Endothelial cell of umbilical vein (primary cell): ENCODE measurements around the gene CABLES1. TPM values are rescaled to one million over a fixed set of nuclear protein-coding genes. Genes with fewer than 3 reads are reported as not detected.

Experiments
- BruUV-seq: library from RNA; stranded (reverse); fragments of 400-500 nt; replicated peaks from 2 replicates; lab custom pipeline; 2021; lab: Mats Ljungman, UMichigan
- CTCF ChIA-PET: fragments of 300-600, 350-600 bp; sonication (Branson Sonifier 250); formaldehyde crosslinking; loops from one replicate; lab custom pipeline; 2021; ENCODE audit warnings: antibody characterized with exemption, inconsistent platforms; lab: Charles Lee
- POLR2A ChIA-PET: fragments of 300-600, 350-600 bp; sonication (Branson Sonifier 250); formaldehyde crosslinking; loops from one replicate; lab custom pipeline; 2021; ENCODE audit warnings: antibody characterized with exemption, inconsistent platforms; lab: Charles Lee
- DNase-seq: peaks from one replicate; pipeline ENCODE4 v3.0.0-alpha.2; 2011; ENCODE audit warnings: low read depth, low spot score
- FAIRE-seq: peaks from 2 replicates; lab custom pipeline; 2011; peaks lifted over from hg19 to GRCh38; lab: Jason Lieb, UNC
- H2AFZ ChIP-seq: 2 replicates; pipeline ENCODE4 v1.6.0; 2012; ENCODE audit warnings: low read depth, low read length, control low read depth, inconsistent platforms
- H3K27ac ChIP-seq: 2 replicates; pipeline ENCODE4 v1.5.1; 2011; ENCODE audit warnings: low read depth, mild to moderate bottlenecking, control low read depth, low read length, moderate library complexity; ENCODE audit not compliant: insufficient read depth
- H3K27me3 ChIP-seq, 2 experiments: 2 replicates each; pipeline versions ENCODE4 v1.6.0 to v1.6.1; 2011; ENCODE audit warnings: low read length in 2 of 2, mixed read lengths in 1 of 2; ENCODE audit not compliant: control insufficient read depth in 2 of 2, insufficient read depth in 2 of 2
- H3K36me3 ChIP-seq, 2 experiments: 2 replicates in 1 of 2; 3 replicates in 1 of 2; pipeline ENCODE4 v1.5.1; 2011; ENCODE audit warnings: low read length in 2 of 2, mild to moderate bottlenecking in 1 of 2, moderate library complexity in 1 of 2; ENCODE audit not compliant: control insufficient read depth in 2 of 2, insufficient read depth in 2 of 2; ENCODE audit errors: extremely low read depth in 1 of 2
- H3K4me1 ChIP-seq: 3 replicates; pipeline ENCODE4 v1.5.1; 2011; ENCODE audit warnings: mild to moderate bottlenecking, low read length; ENCODE audit not compliant: control insufficient read depth, insufficient read depth; ENCODE audit errors: extremely low read depth
- H3K4me2 ChIP-seq: 2 replicates; pipeline ENCODE4 v1.6.1; 2011; ENCODE audit warnings: low read length, control low read depth, mixed read lengths; ENCODE audit not compliant: insufficient read depth
- H3K4me3 ChIP-seq, 3 experiments: fragments of 200-600 bp in 1 of 3; sonication (generic), shearing (Covaris generic) in 1 of 3; replicated peaks in 1 of 3; 2 replicates each; pipeline ENCODE4 v1.5.1; 2011 to 2016; ENCODE audit warnings: control low read depth in 3 of 3, low read length in 3 of 3, mild to moderate bottlenecking in 2 of 3, inconsistent platforms in 1 of 3, low read depth in 1 of 3, moderate library complexity in 1 of 3; ENCODE audit not compliant: insufficient read depth in 1 of 3
- H3K79me2 ChIP-seq: 2 replicates; pipeline ENCODE4 v1.6.0; 2012; ENCODE audit warnings: low read length, inconsistent platforms; ENCODE audit not compliant: control insufficient read depth, insufficient read depth
- H3K9ac ChIP-seq: replicated peaks from 2 replicates; pipeline ENCODE3; 2011; ENCODE audit warnings: low read length, control low read depth; ENCODE audit not compliant: insufficient read depth; ENCODE audit errors: extremely low read depth
- H3K9me1 ChIP-seq: replicated peaks from 3 replicates; pipeline ENCODE4 v1.6.0; 2011; ENCODE audit warnings: mild to moderate bottlenecking, low read length; ENCODE audit not compliant: control insufficient read depth, insufficient read depth; ENCODE audit errors: extremely low read depth
- H3K9me3 ChIP-seq: replicated peaks from 2 replicates; pipeline ENCODE4 v1.5.1; 2012; ENCODE audit warnings: low read length, inconsistent platforms; ENCODE audit not compliant: control insufficient read depth, insufficient read depth
- H4K20me1 ChIP-seq: replicated peaks from 2 replicates; pipeline ENCODE3; 2011; ENCODE audit warnings: mild to moderate bottlenecking, low read length; ENCODE audit not compliant: control insufficient read depth, insufficient read depth; ENCODE audit errors: extremely low read depth
- CTCF ChIP-seq, 2 donors: IDR thresholded peaks; 1 replicate in 1 of 2; 2 replicates in 1 of 2; pipeline ENCODE4 v1.5.1; 2011; ENCODE audit warnings: low read length in 2 of 2, mild to moderate bottlenecking in 2 of 2, moderate library complexity in 2 of 2, control low read depth in 1 of 2, inconsistent platforms in 1 of 2, low read depth in 1 of 2; ENCODE audit not compliant: insufficient read depth in 1 of 2; ENCODE audit errors: extremely low read depth in 1 of 2
- EZH2 ChIP-seq: IDR thresholded peaks from 2 replicates; pipeline ENCODE4 v1.6.1; 2012; ENCODE audit warnings: borderline replicate concordance, low read depth, mild to moderate bottlenecking, moderate library complexity, low read length, inconsistent platforms; ENCODE audit not compliant: severe bottlenecking
- FOS ChIP-seq: IDR thresholded peaks from 2 replicates; pipeline ENCODE4 v1.6.1; 2011; ENCODE audit warnings: mild to moderate bottlenecking, low read length, moderate library complexity, borderline replicate concordance; ENCODE audit not compliant: insufficient read depth
- GATA2 ChIP-seq: IDR thresholded peaks from 2 replicates; pipeline ENCODE4 v1.7.0; 2011; ENCODE audit warnings: low read depth, mild to moderate bottlenecking, moderate library complexity, mixed read lengths, low read length; ENCODE audit not compliant: insufficient read length, insufficient read depth
- JUN ChIP-seq: IDR thresholded peaks from 2 replicates; pipeline ENCODE4 v1.6.1; 2011; ENCODE audit warnings: borderline replicate concordance, low read depth; ENCODE audit not compliant: insufficient read length, insufficient read depth
- MAX ChIP-seq: IDR thresholded peaks from 2 replicates; pipeline ENCODE4 v1.6.1; 2011; ENCODE audit not compliant: insufficient read depth, insufficient read length
- MYC ChIP-seq: IDR thresholded peaks from one replicate; pipeline ENCODE4 v1.6.1; 2011; ENCODE audit warnings: mild to moderate bottlenecking, low read depth, low read length
- POLR2A ChIP-seq: IDR thresholded peaks from 2 replicates; pipeline ENCODE4 v1.6.1; 2012; ENCODE audit warnings: low read depth, mild to moderate bottlenecking, control low read depth, low read length
- POLR2AphosphoS5 ChIP-seq: IDR thresholded peaks from 2 replicates; pipeline ENCODE4 v1.6.1; 2012; ENCODE audit warnings: low read depth, mild to moderate bottlenecking, control low read depth, low read length, moderate library complexity; ENCODE audit not compliant: insufficient read depth
- dilution Hi-C: fragments of 300-500 bp; cut with MboI; formaldehyde crosslinking; loops from one replicate; pipeline ENCODE4 v1.15.0; 2019; ENCODE audit warnings: low sequenced_read_pairs; ENCODE audit not compliant: extremely low pct_ligation_motif_present
- intact Hi-C: fragments of 100-400 bp; cut with micrococcal nuclease; formaldehyde crosslinking; loops from one replicate; pipeline ENCODE4 v1.10.0; 2022
- polyA plus RNA-seq, 4 experiments: library from polyadenylated mRNA; depleted of rRNA in 3 of 4; stranded (reverse) in 3 of 4; unstranded in 1 of 4; fragments of >200 nt; gene quantifications; 2 replicates each; pipeline versions ENCODE4 v1.2.1 to v1.2.3, GENCODE V29; 2011 to 2012; ENCODE audit warnings: missing spikeins in 1 of 4
- total RNA-seq: library from RNA; stranded (reverse); gene quantifications from 2 replicates; pipeline ENCODE4 v1.2.3, GENCODE V29; 2021

CABLES1 gene
- total and polyA plus RNA-seq, 2 donors (not counting 3 experiments of a cell fraction or from before 2014, with no cell fraction given) = 40.2 to 71.1 TPM

- H3K4me2 ChIP-seq = peak overlapping the region; percentile 50
- H3K4me1 ChIP-seq = peaks cover 23% of the 10 kb centered on the region
- TF ChIP-seq MAX (no peak), CTCF (IDR thresholded peaks at IDR 0.05; ENCODE audit: extremely low read depth in 1 of 2, insufficient read depth in 1 of 2, low read depth in 1 of 2, low read length in 2 of 2) (no peak), GATA2 (no peak), FOS (no peak), MYC (no peak), JUN (no peak), POLR2AphosphoS5 (no peak), EZH2 (no peak), POLR2A (no peak)
- no peaks in the 10 kb centered on the region for H3K27me3 ChIP-seq
- H3K9ac ChIP-seq = peak overlapping the region; percentile 58
- FAIRE-seq (no peak), DNase-seq (no peak)
- H2AFZ ChIP-seq = no peak overlapping the region
- H3K9me3 ChIP-seq = no peaks in the 10 kb centered on the region
- peaks cover 9 to 32% of the 10 kb centered on the region in 2 experiments for H3K36me3 ChIP-seq
- no peaks in the 10 kb centered on the region for H3K79me2 ChIP-seq
- peak overlapping the region; percentile 83 for H3K27ac ChIP-seq
- BruUV-seq = no TSS peak
- POLR2A ChIA-PET = interaction anchor here (1.8 kb wide), 1 partner anchor 23 kb away, joined by 5 read pairs; no protein-coding TSS in a partner anchor
- no peak overlapping the region for H3K4me3 ChIP-seq
- H4K20me1 ChIP-seq = no peaks in the 10 kb centered on the region
- CTCF ChIA-PET = interaction anchor here (0.9 to 3.4 kb wide), 15 partner anchors 10 to 205 kb away, joined by 3 to 28 read pairs (median 5); no protein-coding TSS in a partner anchor
- intact Hi-C loops = loop anchor here (1.0 to 10.0 kb wide), 2 partner anchors 141 to 202 kb away; no protein-coding TSS in a partner anchor
- no peaks in the 10 kb centered on the region for H3K9me1 ChIP-seq
- dilution Hi-C loops = no loop called here
These were observed 101.7 kb downstream of the CABLES1 start for GRCh38 chr18:23236876-23237468.
